H54 (cell line): ENCODE data around the gene GABBR2.

Source experiments
- DNase-seq: peaks from one replicate; pipeline ENCODE4 v3.0.0; 2011; ENCODE audit warnings: low spot score, mixed read lengths; ENCODE audit not compliant: insufficient read length
- FAIRE-seq: peaks from 3 replicates; lab custom pipeline; 2011; peaks lifted over from hg19 to GRCh38; lab: Jason Lieb, UNC
- POLR2A ChIP-seq: IDR thresholded peaks from 2 replicates; pipeline ENCODE4 v1.6.1; 2011; ENCODE audit warnings: low read depth, mild to moderate bottlenecking, low read length

Gene GABBR2

DNA sequence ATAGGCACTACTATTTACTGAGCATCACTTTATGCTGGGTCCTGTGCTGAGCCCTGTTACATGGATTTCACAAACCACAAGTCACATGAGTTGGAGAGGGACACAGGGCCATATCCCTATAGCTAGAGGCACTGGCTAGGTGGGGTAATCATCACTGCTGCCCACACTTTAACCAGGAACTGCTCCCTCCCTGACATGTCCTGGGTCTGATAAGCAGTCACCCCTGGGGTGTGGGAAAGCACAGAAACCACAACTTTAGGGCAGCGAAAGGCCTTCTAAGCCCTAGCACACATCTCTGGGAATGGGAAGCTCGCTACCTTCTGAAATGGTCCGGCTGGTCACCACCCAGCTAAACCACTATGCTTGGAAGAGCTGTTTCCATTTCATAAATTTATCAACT lies 468.3 kb downstream of the GABBR2 start:
- no peak for FAIRE-seq
- no peak for TF ChIP-seq POLR2A
- no peak for DNase-seq
